DOHH2 (cell line): ENCODE results near the gene RGS17.

Experiments
- H3F3A ChIP-seq: fragments of 200-600 bp; sonication (generic), shearing (Covaris generic); 2 replicates; pipeline ENCODE4 v1.6.0; 2016; ENCODE audit warnings: antibody characterized with exemption, mild to moderate bottlenecking; ENCODE audit not compliant: control insufficient read depth, insufficient read depth
- H3K27ac ChIP-seq: fragments of 200-600 bp; sonication (generic); 2 replicates; pipeline ENCODE4 v1.5.1; 2014; ENCODE audit warnings: low read depth, mild to moderate bottlenecking, low read length, moderate library complexity
- H3K27me3 ChIP-seq: fragments of 200-600 bp; sonication (generic); 2 replicates; pipeline ENCODE4 v1.6.1; 2014; ENCODE audit warnings: mild to moderate bottlenecking, low read length, mixed read lengths; ENCODE audit not compliant: control insufficient read depth
- H3K36me3 ChIP-seq: fragments of 200-600 bp; sonication (generic); 2 replicates; pipeline ENCODE4 v1.6.1; 2014; ENCODE audit warnings: mild to moderate bottlenecking, low read length, moderate library complexity, mixed read lengths; ENCODE audit not compliant: control insufficient read depth
- H3K4me1 ChIP-seq: fragments of 200-600 bp; sonication (generic); 2 replicates; pipeline ENCODE4 v1.6.1; 2014; ENCODE audit warnings: mild to moderate bottlenecking, low read length, mixed read lengths; ENCODE audit not compliant: control insufficient read depth
- H3K4me2 ChIP-seq: fragments of 200-600 bp; sonication (generic); 2 replicates; pipeline ENCODE4 v1.6.0; 2014; ENCODE audit warnings: mild to moderate bottlenecking, low read length, moderate library complexity
- H3K4me3 ChIP-seq: fragments of 200-600 bp; sonication (generic); 2 replicates; pipeline ENCODE4 v1.5.1; 2014; ENCODE audit warnings: mild to moderate bottlenecking, low read length, mixed read lengths
- H3K79me2 ChIP-seq: fragments of 200-600 bp; sonication (generic); 2 replicates; pipeline ENCODE4 v1.6.1; 2014; ENCODE audit warnings: mild to moderate bottlenecking, low read length, mixed read lengths; ENCODE audit not compliant: control insufficient read depth
- H3K9me2 ChIP-seq: fragments of 200-600 bp; sonication (generic); replicated peaks from 2 replicates; pipeline ENCODE4 v1.6.1; 2014; ENCODE audit warnings: mild to moderate bottlenecking, low read length, mixed read lengths; ENCODE audit not compliant: control insufficient read depth
- H3K9me3 ChIP-seq: fragments of 200-600 bp; sonication (generic); 2 replicates; pipeline ENCODE4 v1.6.1; 2014; ENCODE audit warnings: antibody characterized with exemption, low read length, mixed read lengths; ENCODE audit not compliant: control insufficient read depth, insufficient read depth
- H4K20me1 ChIP-seq: fragments of 200-600 bp; sonication (generic); 2 replicates; pipeline ENCODE4 v1.6.0; 2014; ENCODE audit warnings: low read depth, mild to moderate bottlenecking, antibody characterized with exemption, low read length, moderate library complexity; ENCODE audit not compliant: control insufficient read depth, insufficient read depth
- EZH2phosphoT487 ChIP-seq: fragments of 200-600 bp; sonication (generic); IDR thresholded peaks from 2 replicates; pipeline ENCODE4 v1.6.1; 2017; ENCODE audit warnings: borderline replicate concordance, mild to moderate bottlenecking, antibody characterized with exemption, low read length, moderate library complexity, mixed read lengths
- TF ChIP-seq, protein P1 (sequence below): fragments of 200-600 bp; sonication (generic); IDR thresholded peaks from one replicate; pipeline ENCODE4 v1.5.1; 2014; ENCODE audit warnings: antibody characterized with exemption, mild to moderate bottlenecking, low read depth, low read length; ENCODE audit not compliant: poor library complexity, severe bottlenecking

Gene RGS17

DNA sequence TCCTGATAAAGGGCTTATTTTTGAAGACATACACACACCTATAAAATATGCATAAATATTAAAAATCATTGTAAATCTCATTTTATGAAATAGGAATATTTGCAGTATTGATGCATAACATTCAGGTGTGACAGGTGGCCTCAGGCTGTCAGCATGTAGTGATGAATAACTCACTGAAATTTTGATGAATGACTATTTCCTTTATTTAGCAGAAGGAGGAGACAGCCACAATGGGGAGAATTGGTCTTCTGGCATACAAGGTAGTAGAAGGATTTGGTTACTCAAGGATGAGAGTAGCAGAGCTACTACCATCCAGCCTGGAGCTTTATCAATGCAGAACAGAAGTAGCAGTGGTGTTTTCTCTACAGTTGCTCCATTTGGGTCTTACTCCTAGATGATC, 47.2 kb downstream of the RGS17 start:
- TF ChIP-seq, protein P1, sequence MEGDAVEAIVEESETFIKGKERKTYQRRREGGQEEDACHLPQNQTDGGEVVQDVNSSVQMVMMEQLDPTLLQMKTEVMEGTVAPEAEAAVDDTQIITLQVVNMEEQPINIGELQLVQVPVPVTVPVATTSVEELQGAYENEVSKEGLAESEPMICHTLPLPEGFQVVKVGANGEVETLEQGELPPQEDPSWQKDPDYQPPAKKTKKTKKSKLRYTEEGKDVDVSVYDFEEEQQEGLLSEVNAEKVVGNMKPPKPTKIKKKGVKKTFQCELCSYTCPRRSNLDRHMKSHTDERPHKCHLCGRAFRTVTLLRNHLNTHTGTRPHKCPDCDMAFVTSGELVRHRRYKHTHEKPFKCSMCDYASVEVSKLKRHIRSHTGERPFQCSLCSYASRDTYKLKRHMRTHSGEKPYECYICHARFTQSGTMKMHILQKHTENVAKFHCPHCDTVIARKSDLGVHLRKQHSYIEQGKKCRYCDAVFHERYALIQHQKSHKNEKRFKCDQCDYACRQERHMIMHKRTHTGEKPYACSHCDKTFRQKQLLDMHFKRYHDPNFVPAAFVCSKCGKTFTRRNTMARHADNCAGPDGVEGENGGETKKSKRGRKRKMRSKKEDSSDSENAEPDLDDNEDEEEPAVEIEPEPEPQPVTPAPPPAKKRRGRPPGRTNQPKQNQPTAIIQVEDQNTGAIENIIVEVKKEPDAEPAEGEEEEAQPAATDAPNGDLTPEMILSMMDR = no peak
- TF ChIP-seq EZH2phosphoT487 = no peak
- Histone ChIP-seq H4K20me1 (no peaks in the 10 kb centered on the region), H3K4me1 (no peaks in the 10 kb centered on the region), H3K27ac (no peak overlapping the region), H3K79me2 (no peaks in the 10 kb centered on the region), H3K4me2 (no peak overlapping the region), H3F3A (no peaks in the 10 kb centered on the region), H3K27me3 (no peaks in the 10 kb centered on the region), H3K9me3 (no peaks in the 10 kb centered on the region), H3K9me2 (no peaks in the 10 kb centered on the region), H3K4me3 (no peak overlapping the region), H3K36me3 (no peaks in the 10 kb centered on the region)

DNA sequence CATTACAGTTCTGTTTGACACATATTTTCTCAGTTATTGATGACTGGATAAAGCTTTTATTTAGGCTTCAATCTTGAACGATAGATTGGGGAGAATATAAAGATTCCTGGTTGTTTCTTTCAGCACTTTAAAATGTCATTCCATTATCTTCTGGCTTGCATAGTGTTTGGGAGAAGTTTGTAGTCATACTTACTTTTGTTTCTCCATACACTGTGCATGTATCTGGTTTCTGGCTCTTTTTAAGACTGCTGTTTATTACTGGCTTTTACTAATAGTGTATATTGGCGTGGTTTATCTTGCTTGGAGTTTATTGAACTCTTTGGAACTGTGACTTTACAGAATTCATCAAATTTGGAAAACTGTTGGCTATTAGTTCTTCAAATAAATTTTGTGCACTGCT, 49.2 kb downstream of the RGS17 start:
- no peaks in the 10 kb centered on the region for H3K79me2 ChIP-seq

DNA sequence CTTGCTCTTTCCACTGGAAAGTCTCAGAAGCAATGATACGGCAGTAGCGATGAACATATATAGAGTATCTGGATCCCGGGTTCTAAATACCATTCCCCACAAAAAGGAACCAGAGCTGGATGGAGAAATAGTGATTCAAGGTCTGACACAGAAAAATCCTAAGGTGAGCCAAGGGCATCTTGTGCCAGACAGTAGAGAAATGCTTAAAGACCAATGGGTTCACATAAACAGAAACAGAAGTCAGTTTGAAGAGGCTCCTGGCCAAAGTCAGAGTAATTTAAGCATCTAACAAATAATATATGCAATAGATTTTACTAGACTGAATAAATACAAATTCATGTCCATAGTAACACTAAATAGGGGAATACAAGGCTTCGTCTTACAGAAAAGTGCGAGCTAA, 54.7 kb downstream of the RGS17 start:
- Histone ChIP-seq H3F3A (no peaks in the 10 kb centered on the region), H3K9me2 (no peaks in the 10 kb centered on the region), H3K4me1 (no peaks in the 10 kb centered on the region), H4K20me1 (no peaks in the 10 kb centered on the region), H3K27ac (no peak overlapping the region), H3K9me3 (no peaks in the 10 kb centered on the region), H3K79me2 (no peaks in the 10 kb centered on the region), H3K36me3 (no peaks in the 10 kb centered on the region), H3K4me2 (no peak overlapping the region), H3K4me3 (no peak overlapping the region), H3K27me3 (no peaks in the 10 kb centered on the region)
- TF ChIP-seq, protein P1 = no peak
- TF ChIP-seq EZH2phosphoT487 = no peak

More for the DNA sequence above, 49.2 kb downstream of the RGS17 start:
- Histone ChIP-seq H3F3A (no peaks in the 10 kb centered on the region), H3K4me1 (no peaks in the 10 kb centered on the region), H3K9me3 (no peaks in the 10 kb centered on the region), H3K4me2 (no peak overlapping the region), H3K27me3 (no peaks in the 10 kb centered on the region), H3K9me2 (no peaks in the 10 kb centered on the region), H3K27ac (no peak overlapping the region), H3K36me3 (no peaks in the 10 kb centered on the region), H3K4me3 (no peak overlapping the region), H4K20me1 (no peaks in the 10 kb centered on the region)
- no peak for TF ChIP-seq EZH2phosphoT487
- TF ChIP-seq, protein P1 = no peak

DNA sequence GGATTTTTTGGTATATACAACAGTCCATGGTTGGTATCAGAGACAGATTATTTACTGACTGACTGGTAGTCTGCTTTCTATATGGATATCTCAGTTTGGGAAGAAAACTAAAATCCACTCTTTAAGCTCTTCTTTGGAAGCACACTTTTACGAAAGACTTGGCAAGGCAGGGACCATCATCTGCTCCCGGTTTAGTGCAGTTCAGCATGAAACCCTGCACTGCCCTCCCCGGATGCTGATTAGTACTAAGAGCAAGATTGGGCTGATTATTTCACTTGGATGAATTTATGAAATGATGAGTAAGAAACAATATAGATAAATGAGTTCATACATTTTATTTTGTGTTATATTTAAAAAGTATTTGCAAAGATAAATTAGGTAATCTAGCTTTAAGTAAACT, 56.3 kb downstream of the RGS17 start:
- no peak overlapping the region for H3K27ac ChIP-seq
- H3K79me2 ChIP-seq = no peaks in the 10 kb centered on the region
- no peaks in the 10 kb centered on the region for H3K36me3 ChIP-seq
- H3K9me2 ChIP-seq = no peaks in the 10 kb centered on the region
- no peaks in the 10 kb centered on the region for H3K27me3 ChIP-seq
- no peaks in the 10 kb centered on the region for H3F3A ChIP-seq
- no peak overlapping the region for H3K4me3 ChIP-seq
- no peaks in the 10 kb centered on the region for H3K4me1 ChIP-seq
- no peaks in the 10 kb centered on the region for H4K20me1 ChIP-seq
- H3K4me2 ChIP-seq = no peak overlapping the region
- no peaks in the 10 kb centered on the region for H3K9me3 ChIP-seq
- TF ChIP-seq, protein P1 = no peak
- no peak for TF ChIP-seq EZH2phosphoT487
